Hematopoietic multipotent progenitor cell treated with erythropoietin and hydrocortisone succinate and interleukin-3 and kit ligand, for 8 days (in vitro differentiated cells): ENCODE results near the gene FOSL2.
"Not testable (repeated sequence)": the region's sequence is repeated elsewhere in the genome, so short reads cannot be mapped to it uniquely, and the experiment has no call there.

Source experiments
- DNase-seq: peaks from one replicate; pipeline ENCODE4 v3.0.0-alpha.2; 2015

The FOSL2 gene

DNA sequence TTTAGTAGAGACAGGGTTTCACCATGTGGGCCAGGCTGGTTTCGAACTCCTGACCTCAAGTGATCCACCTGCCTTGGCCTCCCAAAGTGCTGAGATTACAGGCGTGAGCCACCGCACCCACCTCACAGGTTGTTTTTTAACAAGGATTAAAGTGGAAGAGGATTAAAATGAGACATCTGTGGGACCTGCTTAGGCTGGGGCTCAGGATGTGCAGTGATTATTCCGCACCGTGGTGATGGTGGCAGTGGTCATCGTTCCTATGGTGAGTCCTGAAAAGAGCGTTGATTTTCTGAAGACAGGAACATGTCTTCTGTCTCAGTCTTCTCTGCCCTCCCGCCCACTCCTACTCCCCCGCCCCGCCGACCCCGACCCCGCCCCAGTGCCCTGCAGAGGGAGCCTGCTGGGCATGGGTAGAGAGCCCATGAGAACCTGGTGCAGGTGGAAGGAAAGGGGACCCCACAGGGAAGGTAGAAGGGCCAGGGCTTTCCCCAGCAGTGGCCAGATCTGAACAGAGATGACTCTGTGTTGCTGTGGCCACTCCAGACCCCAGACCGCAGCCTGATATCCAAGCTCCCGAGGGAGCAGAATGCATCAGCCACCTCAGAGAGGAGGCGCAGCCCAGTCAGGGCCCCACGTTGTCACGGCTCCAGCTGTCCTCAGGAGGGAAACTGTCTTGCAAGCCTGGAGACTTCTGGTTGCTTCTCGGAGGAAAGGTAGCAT, 34.5 kb upstream of the FOSL2 start:
- DNase-seq, result no peak

GRCh38 chr2:28358668-28359201, 33.9 kb upstream of the FOSL2 start:
- DNase-seq, result no peak

- DNase-seq, result peak; percentile 87
Observed at GRCh38 chr2:28359222-28360057, 33.2 kb upstream of the FOSL2 start.

DNA sequence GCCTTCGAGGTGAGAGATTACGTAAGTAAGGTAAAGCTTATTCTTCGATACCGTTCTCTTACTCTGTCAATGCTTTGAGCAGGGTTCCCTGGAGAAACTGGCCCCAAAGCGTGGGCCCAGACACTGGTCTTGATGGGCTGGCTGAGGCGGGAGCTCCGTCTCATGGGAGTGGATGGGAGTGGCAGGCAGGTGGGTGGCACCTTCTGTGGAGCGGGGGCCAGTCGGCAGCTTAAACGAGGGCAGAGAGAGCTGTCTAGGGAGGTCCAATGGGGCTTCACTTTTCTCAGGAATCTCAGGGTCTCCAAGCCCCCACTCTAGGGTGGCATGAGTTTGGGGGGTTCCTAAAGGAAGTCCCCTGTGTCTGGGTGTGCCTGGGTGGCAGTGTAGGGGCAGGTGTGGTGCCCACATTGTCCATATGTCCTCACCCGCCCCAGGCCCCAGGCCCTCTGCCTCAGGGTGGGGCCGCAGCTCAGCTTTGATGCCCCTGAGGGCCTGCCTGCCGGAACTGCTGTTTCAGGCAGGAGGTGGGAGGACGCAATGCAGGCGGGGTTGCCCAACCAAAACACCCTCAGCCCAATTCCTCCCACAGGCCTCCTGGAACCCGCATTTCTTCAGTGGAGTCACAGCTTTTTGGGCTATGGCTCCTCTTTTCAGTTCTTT, 32.5 kb upstream of the FOSL2 start:
- DNase-seq, result no peak

DNA sequence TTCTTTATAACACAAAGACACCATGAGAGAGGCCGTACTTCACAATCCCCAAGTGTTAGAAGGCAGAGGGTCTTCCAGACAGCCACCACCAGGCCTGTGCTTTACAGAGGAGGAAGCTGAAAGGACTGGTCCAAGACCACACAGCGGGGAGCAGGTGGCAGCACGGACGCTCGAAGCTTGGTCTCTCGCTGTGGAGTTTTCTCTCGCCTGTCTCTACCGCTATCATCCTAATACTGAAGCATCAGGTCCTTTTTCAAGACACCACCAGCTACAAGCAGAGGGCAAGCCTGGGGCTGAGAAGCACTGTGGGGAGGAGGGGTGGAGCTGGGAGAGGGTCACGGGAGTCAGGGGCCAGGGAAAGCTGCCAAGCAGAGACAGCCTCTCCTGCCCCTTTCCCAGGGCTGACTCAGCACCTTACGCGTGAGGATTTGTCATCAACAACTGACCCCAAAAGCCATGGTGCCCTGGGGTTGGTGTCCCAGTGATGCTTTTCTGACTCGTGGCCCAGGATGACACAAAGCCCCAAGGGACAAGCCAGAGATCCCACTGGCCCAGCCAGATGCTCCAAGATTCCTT, 31.9 kb upstream of the FOSL2 start:
- peak; percentile 53 for DNase-seq

GRCh38 chr2:28361991-28362710, 30.5 kb upstream of the FOSL2 start:
- no peak for DNase-seq

DNA sequence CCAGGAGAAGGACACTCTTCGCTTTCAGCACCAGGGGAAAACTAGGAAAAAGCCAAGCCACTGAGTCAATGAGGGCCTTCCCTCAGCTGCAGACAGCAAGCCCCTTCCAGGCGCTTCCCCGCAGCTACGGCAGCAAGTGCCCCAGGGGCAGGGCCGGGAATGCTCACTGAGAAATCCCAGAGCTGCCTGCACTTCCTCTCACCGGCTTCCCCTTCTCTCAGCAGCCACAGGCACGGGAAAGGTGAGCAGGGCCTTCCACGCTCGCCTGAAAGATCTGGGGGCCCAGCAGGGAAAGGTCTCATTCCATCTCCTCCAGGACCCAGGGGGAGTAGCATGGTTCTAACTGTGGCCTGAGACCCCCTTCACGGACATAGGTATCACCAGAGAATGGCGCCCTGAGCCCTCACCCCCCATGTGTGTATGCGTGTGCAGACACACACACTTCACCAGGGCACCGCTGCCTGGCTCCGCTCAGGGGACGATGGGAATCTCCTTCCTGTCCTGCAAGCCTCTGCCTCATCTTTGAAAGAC, 29.6 kb upstream of the FOSL2 start:
- DNase-seq, result no peak

DNA sequence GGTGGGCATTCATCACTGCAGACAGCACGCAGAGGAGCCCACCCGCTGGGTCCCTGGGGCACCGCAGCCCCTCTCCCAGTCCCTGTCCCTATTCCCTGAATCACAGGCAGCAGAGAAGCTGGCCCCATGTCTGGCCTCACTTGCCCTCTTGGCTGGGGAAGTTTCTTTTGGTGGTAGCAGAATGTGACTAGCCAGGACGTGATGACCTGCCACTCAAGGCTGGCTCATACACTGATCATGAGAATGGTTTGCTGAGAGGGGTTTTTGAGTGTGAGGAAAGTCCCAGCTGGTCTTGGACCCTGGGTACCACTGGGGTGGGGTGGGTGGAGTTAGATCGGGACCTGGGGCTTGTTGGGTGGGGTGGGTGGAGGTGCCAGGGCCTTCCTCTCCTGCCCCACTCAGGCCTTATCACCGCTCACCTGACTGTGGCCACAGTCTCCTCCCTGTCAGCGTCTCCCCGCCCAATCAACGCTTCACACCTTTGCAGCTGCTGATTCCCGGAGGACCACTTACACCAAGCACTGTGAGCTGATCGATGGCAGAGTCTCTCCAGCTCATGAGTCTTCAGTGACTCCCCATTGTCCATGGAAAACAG, 28.9 kb upstream of the FOSL2 start:
- peak; percentile 20 for DNase-seq

DNA sequence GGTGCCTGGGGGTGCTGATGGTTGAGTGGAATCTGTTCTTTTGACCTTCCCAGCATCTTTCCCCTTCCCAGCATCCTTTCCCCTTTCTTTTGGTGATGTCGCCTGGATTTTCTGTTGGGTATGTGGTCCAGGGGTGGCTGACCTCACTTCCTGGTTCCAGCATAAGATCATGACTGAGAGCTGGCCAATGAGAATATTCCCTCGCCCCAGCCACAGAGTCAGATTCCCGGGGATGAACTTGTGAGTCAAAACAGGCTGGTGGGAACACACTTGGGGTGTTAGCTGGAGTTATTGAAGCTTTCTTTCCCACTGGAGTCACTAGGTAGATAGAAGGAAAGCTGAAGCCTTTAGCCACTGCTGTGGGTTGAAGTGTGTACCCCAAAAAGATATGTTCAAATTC, 28.0 kb upstream of the FOSL2 start:
- no peak for DNase-seq

DNA sequence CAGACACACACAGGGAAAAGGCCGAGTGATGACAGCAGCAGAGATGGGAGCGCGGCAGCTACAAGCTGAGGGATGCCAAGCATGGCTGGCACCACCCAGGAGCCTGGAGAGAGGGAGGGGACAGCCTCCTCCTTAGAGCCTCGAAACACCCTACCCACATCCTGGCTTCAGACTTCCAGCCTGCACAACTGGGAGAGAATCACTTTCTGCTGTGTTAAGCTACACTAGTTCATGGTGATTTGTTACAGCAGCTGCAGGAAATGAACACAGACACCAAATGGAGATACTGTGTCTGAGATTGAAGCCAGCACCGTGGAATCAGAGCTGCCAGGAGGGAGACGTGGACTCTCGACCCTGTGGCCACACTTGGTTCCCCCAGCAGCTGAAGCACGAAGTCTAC, 27.5 kb upstream of the FOSL2 start:
- DNase-seq, result no peak

- DNase-seq, result no peak
Observed at GRCh38 chr2:28366149-28366495, 26.5 kb upstream of the FOSL2 start.

GRCh38 chr2:28366496-28367282, 26.0 kb upstream of the FOSL2 start:
- DNase-seq, result peak; percentile 96

- DNase-seq, result no peak
Observed at GRCh38 chr2:28367667-28368356, 24.8 kb upstream of the FOSL2 start.

GRCh38 chr2:28368357-28368798, 24.3 kb upstream of the FOSL2 start:
- no peak for DNase-seq

DNA sequence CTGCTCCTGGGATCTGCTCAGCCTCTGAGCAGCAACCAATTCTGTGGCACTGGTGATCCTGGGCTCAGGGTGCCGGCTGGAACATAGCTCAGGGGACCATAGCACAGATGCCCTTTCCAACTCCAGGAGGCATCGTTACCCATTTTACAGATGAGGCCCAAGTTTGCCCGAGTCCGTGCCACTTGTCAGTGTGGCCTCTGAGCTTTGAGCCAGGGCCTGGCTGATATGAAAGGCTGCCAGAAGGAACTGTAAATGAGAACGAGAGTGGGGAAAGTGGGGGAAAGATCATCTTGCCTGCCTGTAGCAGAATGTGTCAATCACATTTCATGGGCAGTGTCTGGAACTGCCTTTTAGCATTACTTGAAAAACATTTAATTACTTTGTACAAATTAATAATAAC, 23.3 kb upstream of the FOSL2 start:
- peak; percentile 24 for DNase-seq

GRCh38 chr2:28370354-28370753, 22.3 kb upstream of the FOSL2 start:
- no peak for DNase-seq

DNA sequence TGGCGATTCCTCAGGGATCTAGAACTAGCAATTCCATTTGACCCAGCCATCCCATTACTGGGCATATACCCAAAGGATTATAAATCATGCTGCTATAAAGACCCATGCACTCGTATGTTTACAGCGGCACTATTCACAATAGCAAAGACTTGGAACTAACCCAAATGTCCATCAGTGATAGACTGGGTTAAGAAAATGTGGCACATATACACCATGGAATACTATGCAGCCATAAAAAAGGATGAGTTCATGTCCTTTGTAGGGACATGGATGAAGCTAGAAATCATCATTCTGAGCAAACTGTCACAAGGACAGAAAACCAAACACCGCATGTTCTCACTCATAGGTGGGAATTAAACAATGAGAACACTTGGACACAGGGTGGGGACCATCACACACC, 20.9 kb upstream of the FOSL2 start:
- not testable (repeated sequence) for DNase-seq

- no peak for DNase-seq
Observed at GRCh38 chr2:28373854-28374253, 18.8 kb upstream of the FOSL2 start.

DNA sequence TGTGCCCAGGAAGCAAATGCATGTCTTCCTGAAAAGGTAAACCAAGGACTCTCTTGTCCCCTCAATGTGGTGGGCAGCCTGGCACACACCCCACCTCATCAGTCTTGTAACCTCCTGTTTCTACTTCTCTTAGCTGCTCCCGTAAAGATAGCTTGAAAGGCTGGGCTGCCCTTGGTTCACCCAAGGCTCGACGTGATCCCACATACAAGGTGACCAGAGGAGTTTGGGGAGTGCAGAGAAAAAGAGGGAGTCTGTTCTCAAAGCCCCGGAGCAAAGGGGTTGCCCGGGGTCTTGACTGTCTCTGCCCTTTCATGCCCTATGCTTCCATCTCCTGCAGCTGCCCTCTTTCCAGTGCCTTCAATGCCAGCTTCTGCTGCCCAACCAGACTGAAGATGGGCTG, 18.3 kb upstream of the FOSL2 start:
- no peak for DNase-seq

DNA sequence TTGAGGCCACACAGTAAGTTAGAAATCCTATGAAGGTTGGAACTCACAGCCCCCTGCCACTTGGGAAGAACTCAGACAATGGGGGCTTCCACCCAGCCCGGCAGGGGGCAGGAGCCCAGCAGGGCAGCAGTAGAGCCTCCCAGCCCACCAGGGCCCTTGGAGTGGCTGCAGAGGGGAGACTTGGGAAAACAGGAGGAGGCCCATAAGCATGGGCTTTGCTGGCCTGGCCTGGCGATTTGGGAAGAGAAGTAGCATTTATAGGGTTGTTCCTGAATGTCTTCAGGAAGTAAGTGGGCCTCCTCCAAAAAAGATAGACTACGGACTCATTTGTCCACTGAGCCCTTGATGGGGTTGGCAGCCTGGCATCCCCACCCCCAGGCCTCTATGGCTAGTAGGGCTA, 17.4 kb upstream of the FOSL2 start:
- DNase-seq, result no peak
